GM10266 (cell line): Measurements from ENCODE around the gene TFCP2L1.

Experiments
- DNase-seq: peaks from one replicate; pipeline ENCODE4 v3.0.0; 2012; ENCODE audit errors: extremely low spot score
- TF ChIP-seq, protein P1 (sequence below): IDR thresholded peaks from 2 replicates; pipeline ENCODE4 v1.5.1; 2012; ENCODE audit warnings: mild to moderate bottlenecking, low read depth; ENCODE audit not compliant: control insufficient read depth, insufficient read depth; ENCODE audit errors: missing control alignments

TFCP2L1 gene

DNA sequence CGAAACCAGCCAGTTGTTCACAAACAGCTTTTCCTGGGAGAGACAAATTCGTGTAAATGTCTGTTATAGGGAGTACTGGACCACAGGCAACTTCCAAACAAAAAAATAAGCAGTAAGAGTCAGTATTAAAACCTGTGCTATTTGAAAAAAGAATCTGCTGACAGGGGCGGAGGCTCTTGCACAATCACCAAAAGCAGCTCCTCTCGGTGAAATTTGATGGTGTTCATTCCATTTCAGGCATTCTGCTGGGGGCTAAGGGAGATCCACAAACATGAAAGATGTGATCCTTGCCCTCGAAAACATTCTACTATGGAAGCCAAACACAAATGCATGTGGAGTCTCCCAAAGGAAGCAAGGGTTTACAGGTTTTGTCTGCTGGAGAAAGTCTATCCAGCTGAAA, 45.0 kb downstream of the TFCP2L1 start:
- TF ChIP-seq, protein P1, sequence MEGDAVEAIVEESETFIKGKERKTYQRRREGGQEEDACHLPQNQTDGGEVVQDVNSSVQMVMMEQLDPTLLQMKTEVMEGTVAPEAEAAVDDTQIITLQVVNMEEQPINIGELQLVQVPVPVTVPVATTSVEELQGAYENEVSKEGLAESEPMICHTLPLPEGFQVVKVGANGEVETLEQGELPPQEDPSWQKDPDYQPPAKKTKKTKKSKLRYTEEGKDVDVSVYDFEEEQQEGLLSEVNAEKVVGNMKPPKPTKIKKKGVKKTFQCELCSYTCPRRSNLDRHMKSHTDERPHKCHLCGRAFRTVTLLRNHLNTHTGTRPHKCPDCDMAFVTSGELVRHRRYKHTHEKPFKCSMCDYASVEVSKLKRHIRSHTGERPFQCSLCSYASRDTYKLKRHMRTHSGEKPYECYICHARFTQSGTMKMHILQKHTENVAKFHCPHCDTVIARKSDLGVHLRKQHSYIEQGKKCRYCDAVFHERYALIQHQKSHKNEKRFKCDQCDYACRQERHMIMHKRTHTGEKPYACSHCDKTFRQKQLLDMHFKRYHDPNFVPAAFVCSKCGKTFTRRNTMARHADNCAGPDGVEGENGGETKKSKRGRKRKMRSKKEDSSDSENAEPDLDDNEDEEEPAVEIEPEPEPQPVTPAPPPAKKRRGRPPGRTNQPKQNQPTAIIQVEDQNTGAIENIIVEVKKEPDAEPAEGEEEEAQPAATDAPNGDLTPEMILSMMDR: no peak
- no peak for DNase-seq

DNA sequence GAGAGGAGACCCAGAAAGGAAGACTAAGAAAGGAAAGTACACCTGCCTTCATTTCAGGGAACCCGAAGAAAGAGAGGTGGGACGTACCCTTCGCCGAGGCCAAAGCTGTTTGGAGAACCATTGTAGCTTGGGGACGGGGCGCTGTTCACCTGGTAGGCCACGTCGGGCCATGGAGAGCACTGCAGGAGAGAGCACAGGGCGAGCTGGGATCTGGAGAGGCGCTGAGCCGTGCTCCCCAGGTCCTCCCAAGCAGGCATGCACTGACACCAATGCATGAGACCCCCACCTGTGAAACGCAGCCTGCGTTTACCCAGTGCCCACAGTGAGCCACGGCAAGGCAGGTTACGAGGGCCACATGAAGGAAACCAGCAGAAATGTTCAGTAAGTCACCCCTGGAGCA, 45.5 kb downstream of the TFCP2L1 start:
- no peak for DNase-seq
- TF ChIP-seq, protein P1: no peak

GRCh38 chr2:121238828-121239227, 46.2 kb downstream of the TFCP2L1 start:
- DNase-seq: no peak
- TF ChIP-seq, protein P1: no peak

DNA sequence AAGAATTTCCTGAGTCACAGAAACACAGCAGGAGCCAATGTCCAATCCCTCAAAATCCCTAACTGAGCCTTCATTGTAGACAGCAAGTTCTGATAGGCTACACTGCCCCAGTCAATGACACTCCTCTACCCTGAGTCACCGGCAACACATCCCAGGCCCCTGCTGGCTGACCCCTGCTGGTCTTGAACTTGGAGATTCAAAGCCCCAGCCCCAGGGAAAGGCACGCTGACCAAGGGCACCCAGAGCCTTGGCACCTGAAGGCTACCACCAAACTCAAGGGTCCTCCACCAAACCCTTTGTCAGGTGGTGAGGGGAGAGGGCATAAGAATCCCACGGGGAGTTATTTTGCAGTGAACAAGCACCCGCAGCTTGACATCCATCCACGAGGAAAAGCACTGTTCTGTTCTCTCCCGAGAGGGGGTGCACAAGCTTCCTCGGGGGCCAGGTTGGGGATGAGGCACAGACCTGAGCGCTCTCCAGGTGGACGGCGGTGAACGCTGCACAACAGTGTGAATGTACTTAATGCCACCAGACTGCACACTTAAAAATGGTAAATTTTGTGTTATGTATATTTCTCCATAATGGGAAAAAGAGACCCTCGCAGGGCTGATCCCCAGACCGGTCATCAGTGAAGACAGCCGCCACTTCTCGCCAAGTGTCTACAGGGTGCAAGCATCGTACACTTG, 46.9 kb downstream of the TFCP2L1 start:
- TF ChIP-seq, protein P1: no peak
- no peak for DNase-seq

DNA sequence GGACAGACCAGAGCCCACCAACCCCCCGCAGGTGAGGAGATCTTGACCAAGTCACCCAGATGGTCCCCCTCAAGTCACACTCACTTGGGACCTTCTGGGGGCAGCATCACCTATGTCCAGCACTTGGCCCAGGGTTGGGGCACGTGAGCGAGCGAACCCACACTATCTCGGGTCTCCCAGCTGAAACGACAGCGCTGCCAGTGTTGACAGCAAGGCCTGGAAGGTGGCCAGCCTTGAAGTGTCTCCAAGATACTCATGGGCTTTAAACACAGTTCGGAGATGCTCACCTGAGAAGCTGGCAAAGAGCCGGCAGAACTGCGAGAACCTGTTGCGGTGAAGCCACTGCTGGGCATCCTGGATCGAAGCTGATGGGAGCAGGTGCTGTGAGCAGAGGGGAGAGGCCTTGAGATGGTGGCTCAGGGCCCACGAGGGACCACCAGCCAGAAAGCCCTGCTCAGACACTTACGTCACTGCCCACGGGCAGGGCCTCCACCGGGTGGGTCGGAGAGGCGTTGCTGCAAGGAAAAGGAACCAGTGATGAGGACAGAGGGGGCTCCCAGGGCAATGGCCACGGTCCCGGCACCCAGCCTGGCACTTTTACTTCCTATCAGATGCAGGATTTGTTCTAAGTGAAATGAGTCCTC, 47.5 kb downstream of the TFCP2L1 start:
- DNase-seq: no peak
- TF ChIP-seq, protein P1: no peak

GRCh38 chr2:121236650-121237180, 48.3 kb downstream of the TFCP2L1 start:
- DNase-seq: no peak
- TF ChIP-seq, protein P1: no peak

DNA sequence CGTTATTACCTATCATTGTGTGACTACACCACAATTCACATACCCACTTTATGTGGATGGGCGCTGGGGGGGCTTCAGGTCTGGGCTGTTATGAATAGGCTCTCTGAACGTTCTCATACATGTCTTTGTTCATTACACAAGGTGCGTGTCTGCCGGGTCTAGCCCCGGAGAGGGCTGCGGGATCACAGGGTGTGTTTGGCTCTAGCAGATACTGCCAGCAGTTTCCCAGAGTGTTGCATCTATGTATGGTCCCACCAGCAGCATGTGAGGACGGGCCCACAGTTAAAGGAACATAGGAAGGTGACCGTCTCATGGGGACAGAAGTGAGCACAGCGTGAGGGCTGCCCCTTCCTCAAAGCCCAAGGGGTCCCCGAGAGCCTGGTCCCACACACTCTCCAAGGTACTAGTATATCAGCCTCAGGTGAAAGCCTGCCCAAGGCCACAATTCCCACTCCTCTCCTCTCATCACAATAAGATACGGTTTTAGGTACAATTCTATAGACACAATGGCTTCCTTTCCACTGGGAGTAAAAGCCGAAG, 48.8 kb downstream of the TFCP2L1 start:
- no peak for DNase-seq
- TF ChIP-seq, protein P1: no peak
